ENCODE results near the gene LRTM2.
"Not testable (repeated sequence)": the region's sequence is repeated elsewhere in the genome, so short reads cannot be mapped to it uniquely, and the experiment has no call there.

The LRTM2 gene

GRCh38 chr12:1815108-1815507, 5.3 kb upstream of the LRTM2 start:
- no peak for DNase-seq (ENCODE audit: low read depth)
- H3K4me3 ChIP-seq (ENCODE audit: control insufficient read depth, low read depth, low read length), result no peak overlapping the region
- TF ChIP-seq CTCF (conservative IDR thresholded peaks at IDR 0.05; ENCODE audit: control insufficient read depth, insufficient read depth, low read depth, low read length), result no peak

- no peak for TF ChIP-seq CTCF (conservative IDR thresholded peaks at IDR 0.05; ENCODE audit: control insufficient read depth, insufficient read depth, low read depth, low read length)
- no peak for DNase-seq (ENCODE audit: low read depth)
- H3K4me3 ChIP-seq (ENCODE audit: control insufficient read depth, low read depth, low read length), result no peak overlapping the region
Observed at GRCh38 chr12:1815814-1816729, 4.3 kb upstream of the LRTM2 start.

- TF ChIP-seq CTCF (conservative IDR thresholded peaks at IDR 0.05; ENCODE audit: control insufficient read depth, insufficient read depth, low read depth, low read length), result no peak
- DNase-seq (ENCODE audit: low read depth), result no peak
- H3K4me3 ChIP-seq (ENCODE audit: control insufficient read depth, low read depth, low read length), result no peak overlapping the region
Observed at GRCh38 chr12:1816730-1817348, 3.5 kb upstream of the LRTM2 start.

GRCh38 chr12:1817928-1818327, 2.4 kb upstream of the LRTM2 start:
- DNase-seq (ENCODE audit: low read depth); H3K4me3 ChIP-seq (ENCODE audit: control insufficient read depth, low read depth, low read length): not testable (repeated sequence)

- no peak for DNase-seq (ENCODE audit: low read depth)
- no peak for TF ChIP-seq CTCF (conservative IDR thresholded peaks at IDR 0.05; ENCODE audit: control insufficient read depth, insufficient read depth, low read depth, low read length)
- H3K4me3 ChIP-seq (ENCODE audit: control insufficient read depth, low read depth, low read length), result no peak overlapping the region
Observed at GRCh38 chr12:1819050-1819449, 1.3 kb upstream of the LRTM2 start.

GRCh38 chr12:1819571-1819970, 794 bp upstream of the LRTM2 start:
- H3K4me3 ChIP-seq (ENCODE audit: control insufficient read depth, low read depth, low read length), result no peak overlapping the region
- DNase-seq (ENCODE audit: low read depth), result no peak
- no peak for TF ChIP-seq CTCF (conservative IDR thresholded peaks at IDR 0.05; ENCODE audit: control insufficient read depth, insufficient read depth, low read depth, low read length)

GRCh38 chr12:1820896-1821291, 529 bp downstream of the LRTM2 start:
- TF ChIP-seq CTCF (conservative IDR thresholded peaks at IDR 0.05; ENCODE audit: control insufficient read depth, insufficient read depth, low read depth, low read length), result no peak
- no peak for DNase-seq (ENCODE audit: low read depth)
- H3K4me3 ChIP-seq (ENCODE audit: control insufficient read depth, low read depth, low read length), result no peak overlapping the region
